Stimulated activated CD8-positive, alpha-beta memory T cell treated with anti-CD3 and anti-CD28 coated beads, Interleukin-7, amount 100 ng/mL, for 24 hours (primary cell): ENCODE results near the gene TMED8.
A peak's percentile ranks its signal among the peaks of the same experiment; 100 is the strongest.
"Not testable (repeated sequence)": the region's sequence is repeated elsewhere in the genome, so short reads cannot be mapped to it uniquely, and the experiment has no call there.

Experiments used
- DNase-seq: peaks from one replicate; pipeline ENCODE4 v3.0.0-alpha.2; 2020; ENCODE audit warnings: low read depth

The TMED8 gene

GRCh38 chr14:77376771-77377501 lies at the start of gene TMED8, which contains the start of gene SAMD15:
TMED8 (minus strand) TSS chr14:77377094; CDS start chr14:77377053, 41 bp downstream.
SAMD15 (plus strand) TSS chr14:77377379; CDS start chr14:77377419, 40 bp downstream.
- peak; percentile 50 for DNase-seq

DNA sequence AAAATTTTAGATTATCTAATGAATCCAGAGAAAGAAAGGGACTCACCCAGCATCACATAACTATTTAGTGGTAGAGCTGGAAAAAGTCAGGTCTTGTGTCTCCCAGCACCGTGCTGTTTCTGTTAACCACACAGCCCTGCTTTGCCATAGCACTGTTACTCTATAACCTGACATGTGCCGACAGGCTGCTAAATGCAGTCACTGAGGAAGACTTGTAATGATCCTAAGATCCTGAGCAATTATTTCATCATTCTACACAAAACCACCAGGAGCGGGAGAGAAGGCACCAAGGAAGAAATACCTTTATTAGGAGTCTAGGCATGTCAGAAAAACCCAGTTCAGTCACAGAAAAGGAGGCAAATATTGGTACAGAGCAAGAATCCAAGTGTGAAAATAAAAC lies 49.5 kb upstream of the TMED8 start:
- no peak for DNase-seq

- DNase-seq = no peak
These were observed 48.0 kb upstream of the TMED8 start for GRCh38 chr14:77424862-77425261.

GRCh38 chr14:77423423-77423822 lies 46.5 kb upstream of the TMED8 start, which contains the start of gene NOXRED1:
NOXRED1 (minus strand) TSS chr14:77423523; CDS start chr14:77422889, 634 bp downstream.
- DNase-seq = no peak

- DNase-seq = no peak
These were observed 44.3 kb upstream of the TMED8 start for GRCh38 chr14:77421201-77421600.

- no peak for DNase-seq
These were observed 39.9 kb upstream of the TMED8 start for GRCh38 chr14:77416836-77417235.

GRCh38 chr14:77416098-77416497 lies 39.2 kb upstream of the TMED8 start:
- DNase-seq = not testable (repeated sequence)

DNA sequence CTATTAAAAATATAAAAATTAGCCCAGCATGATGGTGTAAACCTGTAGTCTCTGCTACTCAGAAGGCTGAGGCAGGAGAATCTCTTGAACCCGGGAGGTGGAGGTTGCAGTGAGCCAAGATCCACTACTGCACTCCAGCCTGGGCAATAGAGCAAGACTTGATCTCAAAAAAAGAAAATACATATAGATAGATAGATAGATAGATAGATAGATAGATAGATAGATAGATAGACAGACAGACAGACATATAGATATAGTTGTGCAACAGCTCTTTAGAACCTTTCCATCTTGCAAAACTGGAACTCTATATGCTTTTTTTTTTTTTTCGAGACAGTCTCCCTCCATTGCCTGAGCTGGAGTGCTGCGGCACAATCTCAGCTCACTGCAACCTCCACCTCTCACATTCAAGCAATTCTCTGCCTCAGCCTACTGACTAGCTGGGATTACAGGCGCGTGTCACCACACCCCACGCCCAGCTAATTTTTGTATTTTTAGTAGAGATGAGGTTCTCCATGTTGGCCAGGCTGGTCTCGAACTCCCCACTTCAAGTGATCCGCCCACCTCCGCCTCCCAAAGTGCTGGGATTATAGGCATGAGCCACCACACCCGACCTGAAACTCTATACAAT lies 38.6 kb upstream of the TMED8 start:
- not testable (repeated sequence) for DNase-seq

- DNase-seq = no peak
These were observed 32.2 kb upstream of the TMED8 start for GRCh38 chr14:77409131-77409533.

DNA sequence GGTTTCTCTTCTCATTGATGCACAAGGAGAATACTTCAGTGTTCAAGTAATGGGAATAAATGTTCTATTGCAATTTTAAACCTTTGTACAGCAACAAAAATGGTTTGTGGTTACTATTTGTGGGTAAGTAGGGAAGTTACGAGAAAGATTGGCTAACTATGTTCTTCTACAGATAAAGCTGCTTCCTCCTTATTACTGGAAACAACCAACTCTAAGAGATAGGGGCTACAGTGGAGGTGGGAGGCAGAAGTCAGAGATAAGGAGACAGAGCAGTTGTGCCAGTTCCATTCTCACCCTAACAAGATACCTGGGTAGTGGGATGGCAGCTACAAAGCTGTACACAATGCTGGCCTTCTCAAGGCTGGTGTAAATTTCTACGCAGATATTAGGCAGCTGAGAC lies 30.3 kb upstream of the TMED8 start:
- no peak for DNase-seq

- no peak for DNase-seq
These were observed 29.8 kb upstream of the TMED8 start for GRCh38 chr14:77406718-77407117.

DNA sequence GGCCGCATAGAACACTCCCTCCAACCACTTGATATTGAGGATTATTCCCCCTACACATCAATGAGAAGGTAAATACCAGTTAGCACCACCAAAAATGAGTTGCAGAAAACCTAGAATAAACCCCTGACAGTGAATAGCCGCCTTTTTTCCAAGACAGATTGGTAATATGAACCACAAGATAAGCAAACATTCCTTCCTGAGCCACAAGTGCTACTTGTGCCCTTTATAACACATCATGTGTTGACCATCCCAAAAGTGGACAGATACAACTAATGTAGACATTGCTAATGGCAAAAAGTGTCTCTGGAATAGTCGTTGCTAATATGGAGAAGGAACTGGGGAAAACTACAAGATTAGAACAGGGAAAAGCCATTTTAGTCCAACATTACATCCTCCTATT lies 29.2 kb upstream of the TMED8 start:
- no peak for DNase-seq

- no peak for DNase-seq
These were observed 26.9 kb upstream of the TMED8 start for GRCh38 chr14:77403768-77404167.

GRCh38 chr14:77400216-77400615 lies 23.3 kb upstream of the TMED8 start:
- DNase-seq = no peak

GRCh38 chr14:77390188-77390587 lies 13.3 kb upstream of the TMED8 start:
- DNase-seq = no peak

DNA sequence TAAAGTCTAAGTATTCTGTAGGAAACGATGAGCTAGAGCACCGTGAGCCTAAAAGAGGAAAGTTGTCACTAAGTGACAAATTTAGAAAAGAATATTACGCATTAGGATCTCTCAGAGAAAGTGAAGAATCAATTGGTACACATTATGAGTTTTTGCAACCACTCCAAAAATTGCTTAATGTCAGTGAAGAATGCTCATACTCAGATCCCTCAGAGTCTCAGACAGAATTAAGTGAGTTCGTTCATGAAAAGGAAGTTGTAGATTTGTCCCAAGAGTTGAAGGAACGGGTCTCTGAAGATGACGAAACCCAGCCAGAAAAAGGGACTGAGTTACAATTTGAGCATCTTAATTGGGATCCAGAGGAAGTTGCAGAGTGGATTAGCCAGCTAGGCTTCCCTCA lies 1.8 kb upstream of the TMED8 start:
- DNase-seq = no peak

DNA sequence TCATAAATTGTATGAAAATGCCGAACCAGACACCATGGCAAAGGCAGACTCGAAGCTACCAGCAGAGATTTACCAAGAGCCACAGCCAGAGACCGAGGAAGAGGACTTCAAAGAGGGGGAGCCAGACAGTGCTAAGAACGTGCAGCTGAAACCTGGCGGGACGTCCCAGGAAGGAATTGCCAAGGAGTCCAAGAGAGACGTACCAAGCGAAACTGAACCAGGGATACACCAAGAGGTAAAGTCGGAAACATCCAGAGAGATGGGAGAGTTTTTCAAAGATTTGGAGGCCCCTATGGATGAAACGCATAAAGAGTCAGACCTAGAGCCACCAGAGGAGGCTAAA lies 579 bp upstream of the TMED8 start:
- no peak for DNase-seq

- peak; percentile 9 for DNase-seq
These were observed 722 bp downstream of the TMED8 start for GRCh38 chr14:77375973-77376770.

DNA sequence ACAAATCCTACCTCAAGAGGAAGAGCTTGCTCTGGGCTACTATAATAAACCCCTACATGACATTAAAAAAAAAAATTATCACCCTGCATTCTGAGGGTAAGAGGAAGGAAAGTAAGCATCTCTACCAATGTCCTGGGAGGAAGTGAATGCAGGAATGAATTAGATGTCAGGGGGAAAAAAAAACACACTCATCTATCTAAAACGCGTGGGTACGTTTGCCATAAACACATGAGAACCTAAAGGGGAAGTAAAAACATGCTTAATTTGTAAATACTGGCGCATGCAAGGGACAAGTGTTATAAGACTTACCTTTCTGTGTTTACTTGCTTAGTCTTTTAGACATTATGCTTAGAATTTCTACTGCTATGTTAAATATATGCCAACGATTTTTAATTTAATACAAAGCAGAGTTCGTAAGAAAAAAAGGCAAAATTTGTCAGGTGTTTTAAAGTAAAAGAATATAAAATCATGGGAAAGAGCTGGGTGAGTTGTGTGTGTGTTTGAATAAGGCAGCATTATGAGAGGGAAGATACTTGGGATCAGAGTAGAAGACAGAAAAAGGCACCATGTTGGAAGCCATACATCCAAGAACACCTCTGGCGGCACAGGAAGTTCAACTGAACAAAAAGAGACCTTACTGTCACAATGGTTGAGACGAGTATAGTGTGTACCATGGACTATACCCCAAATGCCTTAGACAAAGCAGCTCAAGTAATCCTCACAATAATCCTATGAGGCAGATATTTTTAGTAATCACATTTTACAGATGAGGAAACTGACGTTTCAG lies 1.5 kb downstream of the TMED8 start:
- DNase-seq = no peak

DNA sequence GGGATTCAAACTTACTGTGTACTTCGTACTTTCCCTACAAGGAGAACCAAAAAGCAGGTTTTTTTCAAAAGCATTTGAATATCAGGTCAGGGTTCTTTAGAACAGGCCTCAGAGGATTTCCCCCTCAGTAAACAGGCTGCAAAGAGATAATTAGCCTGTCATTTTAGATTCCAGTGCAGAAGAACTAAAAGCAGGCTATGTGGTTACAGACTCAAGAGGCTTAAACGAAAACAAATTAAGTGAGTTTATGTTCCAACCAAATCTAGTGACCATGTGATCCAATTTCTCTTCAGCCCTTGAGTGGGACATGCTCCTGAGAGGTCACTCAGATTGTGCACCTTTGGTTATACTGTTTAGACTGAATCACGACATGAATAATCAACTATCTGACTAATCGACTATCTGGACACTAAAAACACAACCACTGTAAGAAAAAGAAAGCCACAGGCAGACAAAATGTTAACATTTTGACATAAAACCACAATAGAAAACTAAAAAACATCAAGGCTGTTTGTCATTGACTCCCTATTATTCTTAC lies 4.5 kb downstream of the TMED8 start:
- DNase-seq = no peak

GRCh38 chr14:77369285-77369684 lies 7.6 kb downstream of the TMED8 start:
- no peak for DNase-seq

GRCh38 chr14:77364146-77364545 lies 12.7 kb downstream of the TMED8 start:
- no peak for DNase-seq
